Activated CD4-positive, alpha-beta T cell treated with anti-CD3 and anti-CD28 coated beads, Interleukin-10, Interleukin-2, amounts not matched to agents 100 ng/mL and 50 ng/mL, durations not matched to agents 16 hours and 8 hours (primary cell): Measurements from ENCODE around the gene NF2.
A peak's percentile ranks its signal among the peaks of the same experiment; 100 is the strongest.

Experiments used
- DNase-seq: peaks from one replicate; pipeline ENCODE4 v3.0.0-alpha.2; 2020

The NF2 gene

GRCh38 chr22:29726512-29727130 is 123.2 kb downstream of the NF2 start:
- DNase-seq = no peak

GRCh38 chr22:29727131-29727523 is 123.7 kb downstream of the NF2 start:
- DNase-seq = peak; percentile 35

DNA sequence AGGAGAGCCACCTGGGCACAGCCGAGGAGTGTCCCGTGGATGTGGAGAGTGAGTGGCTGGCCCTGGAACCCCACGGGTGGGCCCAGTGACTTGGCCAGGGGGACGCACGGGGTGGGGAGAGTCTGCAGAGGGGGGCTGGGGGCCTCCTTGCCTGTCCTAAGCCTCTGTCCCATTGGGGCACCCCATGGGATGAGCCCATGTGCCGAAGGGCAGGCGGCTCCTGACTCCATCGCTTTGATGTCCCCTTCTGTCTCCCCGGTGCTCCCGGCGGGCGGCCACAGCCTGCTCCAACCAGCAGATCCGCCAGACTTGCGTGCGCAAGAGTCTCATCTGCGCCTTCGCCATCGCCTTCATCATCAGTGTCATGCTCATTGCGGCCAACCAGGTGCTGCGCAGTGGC is 125.7 kb downstream of the NF2 start:
- no peak for DNase-seq

GRCh38 chr22:29731058-29731850 is 127.8 kb downstream of the NF2 start:
- DNase-seq = no peak

GRCh38 chr22:29732883-29733282 is 129.4 kb downstream of the NF2 start:
- no peak for DNase-seq

DNA sequence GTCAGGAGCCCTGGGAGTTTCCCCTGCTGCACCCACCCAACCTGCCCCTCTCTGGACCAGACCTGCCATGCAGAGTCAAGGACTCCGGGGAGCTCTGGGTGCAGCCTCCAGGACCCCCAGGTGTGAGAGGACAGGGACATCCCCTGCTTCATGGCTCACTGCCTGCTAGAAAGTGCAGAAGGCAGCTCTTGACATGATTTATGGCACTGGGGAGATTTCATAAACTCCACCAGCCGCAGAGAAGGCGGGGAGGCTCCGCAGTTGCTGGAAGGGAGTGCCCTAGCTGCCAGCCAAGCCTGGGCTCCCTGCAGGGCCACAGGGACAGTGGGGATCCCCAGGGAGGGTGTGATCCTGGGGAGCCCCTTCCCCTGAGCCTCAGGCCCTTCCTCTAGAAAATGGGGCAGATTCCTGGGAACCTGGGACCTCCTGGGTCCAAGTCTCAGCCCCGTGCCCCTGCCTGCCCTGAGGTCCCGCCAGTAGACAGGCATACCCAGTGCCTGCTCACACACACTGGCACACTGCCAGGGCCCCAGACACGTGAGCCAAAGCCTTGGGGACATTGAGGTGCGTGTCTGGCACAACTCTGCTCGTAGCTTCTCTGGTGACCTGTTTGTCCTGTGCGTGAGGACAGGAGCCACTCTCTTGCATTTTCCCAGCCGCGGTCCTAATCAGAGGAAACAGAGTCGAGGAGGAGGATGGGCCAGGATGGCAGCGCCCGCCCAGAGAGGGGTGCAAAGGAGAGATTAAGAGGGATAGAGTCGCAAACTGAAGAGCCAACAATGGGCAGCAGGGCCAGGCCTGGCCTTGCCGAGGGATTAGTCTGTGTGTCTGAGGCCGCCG is 130.1 kb downstream of the NF2 start:
- DNase-seq = no peak

- no peak for DNase-seq
Observed at GRCh38 chr22:29734406-29734805, 131.0 kb downstream of the NF2 start.

- no peak for DNase-seq
Observed at GRCh38 chr22:29734838-29735237, 131.4 kb downstream of the NF2 start.

DNA sequence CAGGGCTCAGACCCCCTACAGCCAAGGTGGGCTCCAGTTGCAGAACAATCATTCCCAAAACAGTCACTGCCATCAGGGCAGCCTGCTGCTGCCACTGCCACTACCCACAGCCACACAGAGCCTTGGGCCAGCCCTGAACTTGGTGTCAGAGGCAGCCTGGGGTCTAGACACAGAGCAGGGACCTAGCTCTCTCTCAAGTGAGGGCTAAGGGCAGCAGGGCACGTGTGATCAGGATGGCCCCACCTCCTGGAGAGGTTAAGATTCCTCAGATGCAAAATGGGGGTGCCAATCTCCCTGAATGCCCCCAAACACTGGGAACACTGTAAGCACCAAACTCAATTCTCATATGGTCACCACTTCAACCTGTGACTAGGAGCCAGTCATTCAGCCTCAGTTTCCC is 132.0 kb downstream of the NF2 start:
- DNase-seq = no peak

- no peak for DNase-seq
Observed at GRCh38 chr22:29737251-29738117, 134.1 kb downstream of the NF2 start.

DNA sequence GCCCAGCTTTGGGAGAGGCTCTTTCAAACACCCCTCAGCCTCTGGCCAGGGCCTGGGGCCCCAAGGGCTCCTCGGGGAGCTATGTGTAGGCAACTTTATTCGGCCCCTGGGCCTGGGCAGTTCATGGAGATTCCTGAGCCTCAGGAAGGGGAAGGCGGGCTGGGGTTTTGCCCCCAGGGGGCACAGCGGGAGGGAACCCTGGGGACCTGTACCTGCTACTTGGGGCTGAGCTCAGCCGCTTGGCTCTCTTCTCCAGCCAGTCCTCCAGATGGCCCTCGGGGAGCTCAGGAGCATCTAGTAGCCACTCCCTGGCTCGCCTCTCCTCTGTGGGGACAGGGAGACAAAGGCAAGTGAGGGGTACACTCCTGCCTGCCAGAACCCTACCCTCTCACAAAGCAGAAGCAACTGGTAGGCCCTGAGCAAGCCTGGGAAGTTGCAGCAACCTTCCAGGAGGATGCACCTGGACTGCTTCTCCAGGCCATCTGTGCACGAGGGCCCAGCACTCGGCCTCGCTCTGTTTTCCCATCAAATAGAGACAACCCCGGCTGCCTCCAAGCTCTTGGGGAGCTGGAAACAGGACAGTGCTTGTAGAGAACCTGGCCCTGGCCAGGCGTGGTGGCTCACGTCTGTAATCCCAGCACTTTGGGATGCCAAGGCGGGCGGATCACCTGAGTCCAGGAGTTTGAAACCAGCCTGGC is 134.8 kb downstream of the NF2 start:
- DNase-seq = no peak

DNA sequence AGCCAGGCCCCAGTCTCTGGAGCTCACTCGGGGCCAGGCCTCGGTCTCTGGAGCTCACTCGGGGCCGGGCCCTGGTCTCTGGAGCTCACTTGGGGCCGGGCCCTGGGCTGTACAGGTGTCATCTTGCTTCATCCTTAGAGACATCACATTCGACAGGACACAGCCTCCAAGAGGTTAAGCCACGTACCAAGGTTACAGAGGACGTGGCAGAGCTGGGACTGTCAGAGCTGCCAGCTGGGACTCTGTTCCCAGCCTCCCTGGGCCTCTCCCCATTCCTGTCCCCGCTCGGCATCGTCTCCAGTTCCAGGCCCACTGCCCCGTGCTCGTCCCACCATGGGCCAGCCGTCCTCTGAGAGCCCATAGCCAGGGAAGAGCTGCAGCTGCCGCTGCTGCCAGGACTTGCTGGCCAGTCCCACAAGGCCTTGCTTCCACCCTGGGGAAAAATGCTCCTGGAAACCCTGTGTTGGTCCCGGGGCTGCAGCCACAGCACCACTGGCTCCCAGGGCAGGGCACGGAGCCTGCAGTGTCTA is 136.0 kb downstream of the NF2 start:
- DNase-seq = no peak

- DNase-seq = no peak
Observed at GRCh38 chr22:29740216-29740615, 136.8 kb downstream of the NF2 start.

- DNase-seq = no peak
Observed at GRCh38 chr22:29741926-29742325, 138.5 kb downstream of the NF2 start.

GRCh38 chr22:29742326-29742725 is 138.9 kb downstream of the NF2 start:
- no peak for DNase-seq

DNA sequence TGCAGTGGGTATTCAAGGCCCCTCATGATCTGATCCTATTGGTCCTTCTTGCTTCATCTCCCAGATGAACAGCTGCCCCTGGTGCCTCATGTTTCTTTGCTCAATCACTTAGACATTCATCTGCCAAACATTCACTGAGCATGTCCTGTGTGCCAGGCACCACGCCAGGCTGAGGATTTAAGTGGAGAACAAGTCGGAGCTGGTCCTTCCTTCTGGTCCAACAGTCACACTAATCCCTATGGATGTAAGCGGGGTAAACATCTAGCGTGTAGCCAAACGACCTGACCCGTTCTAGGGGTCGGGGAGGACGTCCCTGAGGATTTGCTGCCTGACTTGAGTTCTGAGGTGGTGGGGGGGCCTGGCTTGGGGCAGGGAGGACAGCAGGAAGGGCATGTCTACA is 141.5 kb downstream of the NF2 start:
- DNase-seq = no peak

- no peak for DNase-seq
Observed at GRCh38 chr22:29747832-29748231, 144.4 kb downstream of the NF2 start.
